ENCODE measurements around the gene HECTD4.
"Not testable (repeated sequence)": the region's sequence is repeated elsewhere in the genome, so short reads cannot be mapped to it uniquely, and the experiment has no call there.

Gene HECTD4

DNA sequence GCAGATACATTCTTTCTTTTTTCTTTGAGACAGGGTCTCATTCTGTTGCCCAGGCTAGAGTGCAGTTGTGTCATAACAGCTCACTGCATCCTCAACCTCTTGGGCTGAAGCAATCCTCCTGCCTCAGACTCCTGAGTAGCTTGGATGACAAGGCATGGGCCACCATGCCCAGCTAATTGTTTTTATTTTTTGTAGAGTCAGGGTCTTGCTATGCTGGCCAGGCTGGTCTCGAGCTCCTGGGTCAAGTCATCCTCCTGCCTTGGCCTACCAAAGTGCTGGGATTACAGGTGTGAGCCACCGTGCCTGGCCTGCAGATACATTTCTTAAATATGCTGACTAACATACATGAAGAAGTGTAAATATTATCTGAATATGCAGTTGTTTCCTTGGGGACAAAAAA is 115.8 kb downstream of the HECTD4 start:
- no peak for DNase-seq (ENCODE audit: low spot score)

DNA sequence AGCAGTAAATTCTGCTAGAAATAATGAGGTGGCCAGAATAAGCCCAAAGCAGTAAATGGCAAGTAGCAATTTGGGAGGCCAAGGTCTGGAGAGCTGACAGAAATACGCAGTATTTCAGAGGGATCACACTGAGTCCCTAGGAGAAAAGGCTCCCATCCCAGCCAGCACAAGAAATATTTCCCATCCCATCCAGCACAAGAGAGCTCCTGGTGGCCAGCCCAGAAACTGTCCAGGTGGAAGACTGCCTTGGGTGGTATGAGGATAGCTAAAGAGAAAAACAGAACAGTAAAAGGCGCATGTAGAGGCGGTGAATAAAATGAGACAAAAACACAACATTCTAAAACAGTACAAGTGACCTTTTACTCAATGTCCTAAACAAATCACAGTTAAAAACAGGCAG is 120.7 kb downstream of the HECTD4 start:
- no peak for DNase-seq (ENCODE audit: low spot score)

DNA sequence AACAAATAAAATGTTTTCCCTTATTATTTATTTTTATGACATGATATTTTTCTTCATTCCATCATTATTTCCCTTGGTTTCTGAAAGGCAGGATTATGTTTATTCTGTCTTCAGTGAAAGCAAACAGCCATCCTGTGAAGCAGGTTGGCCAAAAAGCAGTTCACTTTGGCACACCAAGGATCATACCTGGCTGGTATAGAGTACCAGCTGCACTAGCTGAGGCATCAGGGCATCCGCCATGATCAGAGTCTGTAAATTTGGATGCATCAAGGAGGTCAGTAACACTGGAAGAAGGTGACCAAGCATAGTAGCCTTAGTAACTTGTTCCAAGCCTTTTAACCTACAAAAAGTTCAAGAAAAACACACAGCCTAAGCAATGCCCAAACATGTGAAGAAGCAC is 123.3 kb downstream of the HECTD4 start:
- DNase-seq (ENCODE audit: low spot score): no peak

DNA sequence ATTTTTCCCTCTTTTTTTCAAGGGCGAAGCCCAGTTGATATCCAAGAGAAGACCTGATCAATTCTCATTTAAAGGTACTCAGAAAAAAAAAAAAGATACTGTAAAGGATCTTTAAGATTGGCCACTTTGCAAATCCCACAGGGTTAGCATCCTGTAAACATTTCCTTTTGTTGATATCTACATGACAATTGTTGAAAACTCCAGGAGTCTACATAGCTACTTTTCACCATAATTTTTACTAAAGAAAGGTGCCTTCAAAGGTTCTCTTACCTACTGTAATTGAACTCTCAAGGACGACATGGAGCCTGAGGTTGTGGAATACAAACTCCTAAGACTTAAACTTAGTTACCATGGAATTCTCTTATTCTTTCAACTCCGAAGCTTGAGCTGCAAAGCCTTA is 125.5 kb downstream of the HECTD4 start:
- no peak for DNase-seq (ENCODE audit: low spot score)

GRCh38 chr12:112252184-112252583 is 130.0 kb downstream of the HECTD4 start:
- DNase-seq (ENCODE audit: low spot score): no peak

DNA sequence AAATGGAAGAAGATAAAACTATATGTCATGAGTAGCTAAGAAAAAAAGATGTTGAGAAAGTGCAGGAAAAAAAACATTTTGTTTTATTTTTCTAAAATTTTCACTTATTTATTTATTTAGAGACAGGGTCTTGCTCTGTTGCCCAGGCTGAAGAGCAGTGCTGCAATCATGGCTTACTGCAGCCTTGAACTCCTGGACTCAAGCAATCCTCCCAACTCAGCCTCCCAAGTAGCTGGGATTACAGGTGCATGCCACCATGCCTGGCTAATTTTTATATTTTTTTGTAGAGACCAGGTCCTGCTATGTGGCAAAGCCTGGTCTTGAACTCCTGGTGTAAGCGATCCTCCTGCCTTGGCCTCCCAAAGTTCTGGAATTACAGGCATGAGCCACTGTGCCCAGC is 137.3 kb downstream of the HECTD4 start:
- DNase-seq (ENCODE audit: low spot score): not testable (repeated sequence)

- DNase-seq (ENCODE audit: low spot score): no peak
These were observed 138.7 kb downstream of the HECTD4 start for GRCh38 chr12:112243255-112244110.

GRCh38 chr12:112241176-112241575 is 141.1 kb downstream of the HECTD4 start:
- no peak for DNase-seq (ENCODE audit: low spot score)

DNA sequence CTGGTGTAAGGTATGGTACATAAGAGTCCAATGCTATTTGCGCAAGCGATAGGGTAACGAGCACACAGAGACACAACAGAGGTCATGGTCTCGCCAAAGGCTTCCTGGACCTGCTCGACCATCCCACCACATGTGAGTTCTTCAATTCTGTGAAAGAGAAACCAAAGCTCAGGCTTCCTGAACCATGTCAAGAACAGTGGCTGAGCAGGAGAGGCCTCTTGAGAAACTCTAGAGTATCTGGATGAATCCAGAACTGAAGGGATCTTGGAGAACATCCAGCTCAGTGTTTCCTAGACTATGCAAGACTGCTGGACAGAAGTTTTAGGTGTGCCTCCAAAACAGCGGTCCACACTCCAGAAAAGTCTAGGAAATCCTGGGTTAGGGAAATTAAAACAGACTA is 142.3 kb downstream of the HECTD4 start:
- DNase-seq (ENCODE audit: low spot score): no peak

GRCh38 chr12:112239020-112239419 is 143.2 kb downstream of the HECTD4 start:
- DNase-seq (ENCODE audit: low spot score): no peak

GRCh38 chr12:112238441-112238840 is 143.8 kb downstream of the HECTD4 start:
- DNase-seq (ENCODE audit: low spot score): no peak

DNA sequence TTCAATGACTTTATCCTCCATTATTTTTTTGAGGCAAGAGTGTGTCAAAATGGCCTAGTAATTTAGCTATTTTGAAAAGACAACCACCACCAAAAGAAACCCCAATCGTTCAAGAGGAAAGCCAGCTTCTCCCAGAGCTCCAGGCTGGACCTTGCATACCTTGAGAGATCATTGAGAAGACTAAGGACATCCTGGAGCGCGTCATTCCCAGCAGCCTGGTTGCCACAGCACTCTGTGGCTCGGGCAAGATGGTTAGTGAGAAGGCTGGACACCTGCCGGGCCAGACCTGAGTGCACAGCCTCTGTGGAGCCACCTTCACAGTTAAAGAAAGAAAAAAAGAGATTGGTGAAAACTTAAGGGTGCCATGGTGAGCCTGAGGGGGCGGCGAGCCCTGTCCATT is 145.4 kb downstream of the HECTD4 start:
- DNase-seq (ENCODE audit: low spot score): no peak

GRCh38 chr12:112236386-112236785 is 145.8 kb downstream of the HECTD4 start:
- no peak for DNase-seq (ENCODE audit: low spot score)

DNA sequence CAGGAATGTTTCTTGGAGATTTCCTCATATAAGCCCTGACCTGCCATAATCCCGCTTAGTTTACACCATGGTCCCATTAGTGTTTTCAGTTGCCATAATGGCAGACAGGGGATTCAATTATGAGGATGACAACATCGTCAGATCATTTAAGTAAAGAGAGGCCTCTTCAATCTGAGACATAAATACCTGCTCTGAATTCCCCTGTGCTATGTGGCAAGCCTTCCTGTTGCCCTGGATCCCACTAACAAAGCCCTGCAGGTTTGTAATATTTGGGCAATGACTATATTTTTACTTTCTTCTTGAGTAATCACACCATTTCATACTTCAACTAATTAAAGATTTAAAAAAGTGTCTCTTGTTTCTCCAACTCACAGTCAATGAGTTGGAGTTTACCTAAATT is 147.9 kb downstream of the HECTD4 start:
- no peak for DNase-seq (ENCODE audit: low spot score)

GRCh38 chr12:112233242-112233641 is 149.0 kb downstream of the HECTD4 start:
- no peak for DNase-seq (ENCODE audit: low spot score)

- DNase-seq (ENCODE audit: low spot score): no peak
These were observed 152.1 kb downstream of the HECTD4 start for GRCh38 chr12:112230136-112230535.

DNA sequence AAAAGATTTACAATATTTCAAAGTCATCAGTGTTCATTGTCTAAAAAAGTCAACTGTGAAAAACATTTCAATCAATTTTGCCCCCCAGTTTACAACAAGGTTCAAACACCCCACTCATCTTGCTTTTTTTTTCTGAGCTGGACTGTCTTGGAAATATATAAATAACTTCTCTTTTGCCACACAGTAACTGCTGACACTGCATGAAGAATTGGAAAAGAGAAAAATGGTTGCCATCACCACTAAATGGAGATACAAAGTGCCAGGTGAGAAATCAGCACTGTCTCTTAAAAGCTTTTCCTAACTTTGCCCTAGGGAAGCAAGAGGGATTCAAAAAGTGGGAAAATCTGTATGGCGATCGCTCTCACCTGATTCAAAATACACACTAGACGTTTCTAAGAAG is 155.5 kb downstream of the HECTD4 start:
- no peak for DNase-seq (ENCODE audit: low spot score)

DNA sequence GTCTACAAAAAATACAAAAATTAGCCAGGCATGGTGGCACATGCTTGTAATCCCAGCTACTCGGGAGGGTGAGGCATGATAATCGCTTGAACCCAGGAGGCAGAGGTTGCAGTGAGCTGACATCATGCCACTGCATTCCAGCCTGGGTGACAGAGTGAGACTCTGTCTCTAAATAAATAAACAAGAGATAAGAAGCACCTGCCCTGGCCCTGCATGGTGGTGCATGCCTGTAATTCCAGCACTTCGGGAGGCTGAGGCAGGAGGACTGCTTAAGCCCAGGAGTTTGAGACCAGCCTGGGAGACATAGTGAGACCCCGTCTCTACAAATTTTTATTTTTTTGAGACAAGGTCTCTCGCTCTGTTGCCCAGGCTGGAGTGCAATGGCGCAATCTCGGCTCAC is 161.6 kb downstream of the HECTD4 start:
- DNase-seq (ENCODE audit: low spot score): not testable (repeated sequence)

- DNase-seq (ENCODE audit: low spot score): no peak
These were observed 163.0 kb downstream of the HECTD4 start for GRCh38 chr12:112219195-112219594.

- no peak for DNase-seq (ENCODE audit: low spot score)
These were observed 164.1 kb downstream of the HECTD4 start for GRCh38 chr12:112218150-112218549.

DNA sequence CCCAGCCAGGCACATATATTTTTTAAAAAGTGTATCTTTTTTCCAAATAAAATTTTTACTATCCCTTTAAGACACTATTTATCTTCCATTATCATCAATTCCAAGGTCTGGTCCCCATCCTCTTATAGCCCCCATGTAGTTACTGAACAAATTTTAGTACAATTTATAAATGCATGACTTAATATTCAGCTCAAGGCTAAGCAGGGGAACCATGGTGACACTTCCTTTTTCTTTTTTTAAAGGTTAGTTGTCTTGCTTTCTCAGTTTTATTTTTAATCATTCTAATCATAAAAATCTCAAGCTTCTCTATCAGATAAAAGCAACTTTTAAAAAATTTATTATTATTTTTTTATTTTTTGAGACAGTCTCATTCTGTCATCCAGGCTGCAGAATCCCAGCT is 164.6 kb downstream of the HECTD4 start:
- DNase-seq (ENCODE audit: low spot score): no peak

GRCh38 chr12:112216223-112216622 is 166.0 kb downstream of the HECTD4 start:
- no peak for DNase-seq (ENCODE audit: low spot score)

- DNase-seq (ENCODE audit: low spot score): no peak
These were observed 168.2 kb downstream of the HECTD4 start for GRCh38 chr12:112214064-112214463.

GRCh38 chr12:112208301-112208910 is 173.8 kb downstream of the HECTD4 start:
- no peak for DNase-seq (ENCODE audit: low spot score)

Measured in hematopoietic multipotent progenitor cell treated with erythropoietin and hydrocortisone succinate and interleukin-3 and kit ligand, for 17 days (in vitro differentiated cells).